EH (cell line): ENCODE measurements around the gene MAN1B1.

Source experiments
- DNase-seq: peaks from one replicate; pipeline ENCODE4 v3.0.0-alpha.2; 2015; ENCODE audit warnings: low read depth

Gene MAN1B1

GRCh38 chr9:137085920-137086530, 760 bp upstream of the MAN1B1 start:
- DNase-seq: peak; percentile 81

GRCh38 chr9:137087409-137087925, 682 bp downstream of the MAN1B1 start:
- no peak for DNase-seq

GRCh38 chr9:137088121-137088520, 1.3 kb downstream of the MAN1B1 start:
- no peak for DNase-seq

GRCh38 chr9:137089232-137089947, 2.6 kb downstream of the MAN1B1 start:
- no peak for DNase-seq

- no peak for DNase-seq
Observed at GRCh38 chr9:137095664-137096517, 9.1 kb downstream of the MAN1B1 start.

- DNase-seq: no peak
Observed at GRCh38 chr9:137096785-137097546, 10.2 kb downstream of the MAN1B1 start.

- no peak for DNase-seq
Observed at GRCh38 chr9:137097761-137098462, 11.1 kb downstream of the MAN1B1 start.

- no peak for DNase-seq
Observed at GRCh38 chr9:137099231-137099630, 12.4 kb downstream of the MAN1B1 start.

- DNase-seq: no peak
Observed at GRCh38 chr9:137103206-137103999, 16.6 kb downstream of the MAN1B1 start.

- no peak for DNase-seq
Observed at GRCh38 chr9:137105814-137106661, 19.3 kb downstream of the MAN1B1 start.

- no peak for DNase-seq
Observed at GRCh38 chr9:137106662-137107250, 20.0 kb downstream of the MAN1B1 start.

- DNase-seq: no peak
Observed at GRCh38 chr9:137107312-137107921, 20.6 kb downstream of the MAN1B1 start.

GRCh38 chr9:137107982-137108381, 21.2 kb downstream of the MAN1B1 start:
- no peak for DNase-seq

GRCh38 chr9:137108608-137109249, 21.9 kb downstream of the MAN1B1 start:
- no peak for DNase-seq

GRCh38 chr9:137109250-137110146, 22.7 kb downstream of the MAN1B1 start:
- no peak for DNase-seq

GRCh38 chr9:137110147-137110910, 23.5 kb downstream of the MAN1B1 start:
- no peak for DNase-seq
